Measurements from ENCODE around the gene TNC.

GRCh38 chr9:115158661-115159481, 40.9 kb upstream of the TNC start:
- TF ChIP-seq CTCF (IDR thresholded peaks at IDR 0.05 in 8 of 11, conservative IDR thresholded peaks at IDR 0.05 in 3 of 11) (no peak), POLR2A (IDR thresholded peaks at IDR 0.05) (no peak), POLR2AphosphoS5 (IDR thresholded peaks at IDR 0.05) (no peak)

Measured in spleen (tissue), 7 donors.